ENCODE results near the gene FLT4.

The FLT4 gene

GRCh38 chr5:180628827-180629750 is 20.3 kb downstream of the FLT4 start:
- Histone ChIP-seq H2AFZ (ENCODE audit: low read depth, low read length) (no peak overlapping the region), H3K9ac (ENCODE audit: low read length) (no peak overlapping the region), H3K36me3 (replicated peaks; ENCODE audit: low read depth, low read length) (no peaks in the 10 kb centered on the region), H3K9me3 (ENCODE audit: insufficient read depth, low read length) (no peaks in the 10 kb centered on the region), H3K4me2 (ENCODE audit: low read length) (no peak overlapping the region), H3K4me3 (ENCODE audit: low read length) (no peak overlapping the region), H3K4me1 (ENCODE audit: low read length) (no peaks in the 10 kb centered on the region), H3K79me2 (ENCODE audit: low read length) (no peaks in the 10 kb centered on the region), H3K27me3 (ENCODE audit: low read depth, low read length) (no peaks in the 10 kb centered on the region), H3K27ac (ENCODE audit: low read length) (no peak overlapping the region), H4K20me1 (ENCODE audit: insufficient read depth, low read length) (no peaks in the 10 kb centered on the region)
- TF ChIP-seq EZH2phosphoT487 (IDR thresholded peaks at IDR 0.05; ENCODE audit: low read depth) (no peak), CTCF (IDR thresholded peaks at IDR 0.05; ENCODE audit: low read depth, low read length) (no peak)

DNA sequence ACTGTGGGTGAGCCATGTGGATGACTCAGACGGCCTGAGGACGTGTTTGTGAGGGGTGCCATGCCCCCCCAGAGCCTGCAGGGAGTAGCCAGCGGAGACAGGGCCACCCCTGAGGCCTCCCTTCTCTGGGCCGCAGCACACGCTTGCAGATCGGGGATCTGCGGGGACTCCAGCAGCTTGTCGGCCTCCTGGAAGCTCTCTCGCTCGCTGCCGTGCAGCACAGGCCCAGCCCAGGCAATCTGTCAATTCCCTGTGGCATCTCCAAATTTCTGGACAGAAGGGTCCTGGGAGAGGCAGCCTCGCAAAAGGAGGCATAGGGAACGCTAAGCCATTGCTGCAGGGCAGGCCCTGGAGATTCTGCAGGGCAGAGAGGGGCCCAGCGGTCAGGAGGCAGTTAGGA is 21.2 kb downstream of the FLT4 start:
- Histone ChIP-seq H3K4me3 (ENCODE audit: low read length) (no peak overlapping the region), H3K27ac (ENCODE audit: low read length) (no peak overlapping the region), H3K36me3 (replicated peaks; ENCODE audit: low read depth, low read length) (no peaks in the 10 kb centered on the region), H3K79me2 (ENCODE audit: low read length) (no peaks in the 10 kb centered on the region), H3K4me1 (ENCODE audit: low read length) (no peaks in the 10 kb centered on the region), H3K9me3 (ENCODE audit: insufficient read depth, low read length) (no peaks in the 10 kb centered on the region), H4K20me1 (ENCODE audit: insufficient read depth, low read length) (no peaks in the 10 kb centered on the region), H3K27me3 (ENCODE audit: low read depth, low read length) (no peaks in the 10 kb centered on the region), H2AFZ (ENCODE audit: low read depth, low read length) (no peak overlapping the region), H3K4me2 (ENCODE audit: low read length) (no peak overlapping the region), H3K9ac (ENCODE audit: low read length) (no peak overlapping the region)
- TF ChIP-seq CTCF (IDR thresholded peaks at IDR 0.05; ENCODE audit: low read depth, low read length) (no peak), EZH2phosphoT487 (IDR thresholded peaks at IDR 0.05; ENCODE audit: low read depth) (no peak)

GRCh38 chr5:180627386-180628120 is 21.8 kb downstream of the FLT4 start:
- Histone ChIP-seq H3K36me3 (replicated peaks; ENCODE audit: low read depth, low read length) (no peaks in the 10 kb centered on the region), H3K9me3 (ENCODE audit: insufficient read depth, low read length) (no peaks in the 10 kb centered on the region), H3K79me2 (ENCODE audit: low read length) (no peaks in the 10 kb centered on the region), H3K27me3 (ENCODE audit: low read depth, low read length) (no peaks in the 10 kb centered on the region), H3K4me3 (ENCODE audit: low read length) (no peak overlapping the region), H3K9ac (ENCODE audit: low read length) (no peak overlapping the region), H4K20me1 (ENCODE audit: insufficient read depth, low read length) (no peaks in the 10 kb centered on the region), H3K4me1 (ENCODE audit: low read length) (no peaks in the 10 kb centered on the region), H3K4me2 (ENCODE audit: low read length) (no peak overlapping the region), H2AFZ (ENCODE audit: low read depth, low read length) (no peak overlapping the region), H3K27ac (ENCODE audit: low read length) (no peak overlapping the region)
- no peak for TF ChIP-seq EZH2phosphoT487 (IDR thresholded peaks at IDR 0.05; ENCODE audit: low read depth)
- no peak for TF ChIP-seq CTCF (IDR thresholded peaks at IDR 0.05; ENCODE audit: low read depth, low read length)
